HG02970 (cell line): ENCODE data around the gene SYTL5.
"Not testable (repeated sequence)": the region's sequence is repeated elsewhere in the genome, so short reads cannot be mapped to it uniquely, and the experiment has no call there.

Experiments
- ATAC-seq: cut with Tn5 transposase; IDR thresholded peaks from one replicate; pipeline ENCODE4 v1.9.1; 2021; ENCODE audit warnings: mild to moderate bottlenecking, moderate library complexity, moderate number of reproducible peaks; ENCODE audit not compliant: unreplicated experiment, low FRiP score

The SYTL5 gene

GRCh38 chrX:38006291-38006690 is at the start of gene SYTL5:
TSS of gene SYTL5 (plus strand) at chrX:38006553. CDS start at chrX:38033890, 27,337 bp downstream.
- no peak for ATAC-seq

GRCh38 chrX:37958525-37959211 is 47.7 kb upstream of the SYTL5 start:
- ATAC-seq = no peak

DNA sequence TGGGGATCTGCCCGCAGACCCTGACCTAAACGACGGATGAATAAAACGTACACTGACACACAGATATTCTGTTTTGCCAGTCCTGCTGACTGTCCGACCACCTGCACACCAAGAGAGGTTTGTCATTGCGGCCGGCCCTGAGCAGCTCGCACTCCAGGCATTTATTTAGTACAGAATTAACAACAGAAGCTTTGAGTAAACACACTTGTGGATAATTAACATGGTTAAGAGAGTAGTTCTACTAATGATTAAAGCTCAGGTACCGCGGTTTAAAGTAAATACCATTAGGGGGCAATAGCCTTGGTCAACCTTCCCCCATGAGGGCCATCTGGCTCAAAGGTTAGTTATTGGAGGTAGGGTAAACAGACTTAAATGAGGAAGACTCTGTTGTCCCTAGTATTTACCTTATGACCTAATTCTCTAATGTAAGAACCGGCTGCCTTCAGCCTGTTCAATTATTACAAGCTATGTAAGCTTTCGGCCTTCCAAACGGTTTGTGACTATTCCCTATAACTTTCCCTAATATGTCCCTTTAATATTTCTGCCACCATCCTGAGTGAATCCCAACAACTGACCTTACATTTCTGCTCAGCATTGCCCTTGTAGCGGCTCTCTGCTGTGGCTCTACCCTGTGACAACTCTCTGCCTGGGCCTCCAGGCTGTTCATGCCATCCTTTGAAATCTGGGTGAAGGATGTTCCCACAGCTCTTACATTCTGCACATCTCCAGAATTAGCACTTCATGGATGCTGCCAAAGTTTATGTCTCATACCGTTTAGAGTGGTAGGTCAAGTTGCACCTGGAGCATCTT is 46.9 kb upstream of the SYTL5 start:
- ATAC-seq = no peak

GRCh38 chrX:37961118-37961517 is 45.2 kb upstream of the SYTL5 start:
- ATAC-seq = no peak

DNA sequence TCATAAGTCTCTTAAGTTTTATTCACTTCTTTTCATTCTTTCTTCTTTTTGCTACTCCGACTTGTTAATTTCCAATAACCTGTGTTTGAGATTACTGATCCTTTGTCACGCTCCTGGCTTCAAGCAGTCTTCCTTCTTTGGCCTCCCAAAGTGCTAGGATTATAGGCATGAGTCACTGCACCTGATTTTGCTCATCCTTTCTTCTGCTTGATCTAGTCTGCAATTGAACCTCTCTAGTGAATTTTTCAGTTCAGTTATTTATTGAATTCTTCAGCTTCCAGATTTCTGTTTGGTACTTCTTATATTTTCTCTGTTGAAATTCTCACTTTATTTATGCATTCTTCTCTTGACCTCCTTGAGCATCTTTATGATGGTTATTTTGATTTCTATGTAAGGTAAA is 38.6 kb upstream of the SYTL5 start:
- no peak for ATAC-seq

- no peak for ATAC-seq
Measured at GRCh38 chrX:37975421-37975820, 30.9 kb upstream of the SYTL5 start.

- no peak for ATAC-seq
Measured at GRCh38 chrX:37976153-37976552, 30.2 kb upstream of the SYTL5 start.

GRCh38 chrX:37984880-37985279 is 21.5 kb upstream of the SYTL5 start:
- ATAC-seq = no peak

DNA sequence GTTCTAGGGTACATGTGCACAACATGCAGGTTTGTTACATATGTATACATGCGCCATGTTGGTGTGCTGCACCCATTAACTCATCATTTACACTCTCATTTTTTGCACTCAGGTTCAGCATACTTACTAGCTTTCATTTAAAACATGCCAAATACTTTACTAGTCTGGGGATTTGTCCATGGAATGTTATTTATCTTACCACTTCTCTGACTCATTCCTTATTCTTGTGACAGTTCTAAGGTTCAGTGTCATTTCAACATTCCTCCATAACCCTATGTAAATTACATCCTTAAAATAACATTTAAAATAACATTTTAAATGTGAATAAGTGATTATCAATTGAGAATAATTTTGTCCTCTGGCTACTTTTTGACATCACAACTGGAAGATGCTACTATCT is 19.5 kb upstream of the SYTL5 start:
- no peak for ATAC-seq

DNA sequence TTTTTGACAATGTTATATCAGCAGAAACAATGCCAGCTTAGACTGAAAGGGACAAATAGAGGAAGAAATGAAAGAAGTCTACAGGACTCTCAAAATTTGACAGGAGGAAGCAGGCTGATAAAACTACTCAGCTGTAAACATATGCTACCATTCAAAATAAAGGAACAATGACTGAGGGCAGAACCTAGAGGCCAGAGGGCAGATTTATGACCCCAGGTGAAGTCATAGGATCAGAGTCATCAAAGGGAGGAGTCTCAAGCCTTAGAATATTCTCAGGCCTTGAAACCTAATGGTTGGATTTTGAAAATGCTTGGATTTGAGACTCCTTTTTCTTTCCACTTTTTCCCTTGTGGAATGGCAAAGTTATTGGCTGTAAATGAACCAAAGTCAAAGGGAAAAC is 17.0 kb upstream of the SYTL5 start:
- ATAC-seq = no peak

GRCh38 chrX:37991303-37991702 is 15.1 kb upstream of the SYTL5 start:
- not testable (repeated sequence) for ATAC-seq

DNA sequence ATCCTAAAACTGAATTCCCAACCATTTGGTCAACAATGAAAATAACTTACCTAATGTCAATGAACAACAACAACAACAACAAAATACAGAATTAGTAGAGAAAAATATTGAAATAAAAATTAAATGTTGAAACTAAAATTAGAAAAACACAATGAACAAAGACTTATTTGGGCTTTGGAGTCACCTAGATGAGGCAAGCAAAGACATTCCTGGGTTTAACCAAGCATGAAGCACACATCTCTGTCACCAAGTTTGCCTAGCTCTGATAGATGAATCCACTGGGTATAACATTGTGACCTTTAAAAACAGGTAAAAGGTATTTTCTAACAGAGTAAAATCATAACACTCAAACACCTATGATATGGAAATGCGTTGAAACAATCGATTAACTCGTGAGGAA is 13.2 kb upstream of the SYTL5 start:
- no peak for ATAC-seq

- ATAC-seq = peak; percentile 55
Measured at GRCh38 chrX:37993837-37994619, 12.3 kb upstream of the SYTL5 start.

GRCh38 chrX:37995428-37995827 is 10.9 kb upstream of the SYTL5 start:
- no peak for ATAC-seq

DNA sequence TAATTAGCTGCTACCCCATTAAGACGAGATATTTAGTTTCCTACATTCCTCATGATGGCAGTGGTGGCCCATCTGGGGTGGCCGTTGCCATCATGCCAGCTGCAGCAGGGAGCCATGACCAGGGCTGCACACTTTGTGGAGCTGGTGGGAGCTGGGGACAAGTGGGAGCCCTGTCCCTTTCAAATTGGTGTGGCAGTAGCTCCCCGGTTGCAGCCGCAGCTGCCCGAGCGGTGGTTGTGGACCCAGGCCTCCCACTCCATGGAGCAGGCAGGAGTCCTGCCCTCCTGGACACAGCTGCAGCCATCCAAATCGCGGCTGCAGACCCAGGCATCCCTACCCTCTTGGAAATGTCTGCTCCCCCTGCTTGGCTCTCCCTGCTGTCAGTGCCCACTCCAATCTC is 9.3 kb upstream of the SYTL5 start:
- no peak for ATAC-seq

DNA sequence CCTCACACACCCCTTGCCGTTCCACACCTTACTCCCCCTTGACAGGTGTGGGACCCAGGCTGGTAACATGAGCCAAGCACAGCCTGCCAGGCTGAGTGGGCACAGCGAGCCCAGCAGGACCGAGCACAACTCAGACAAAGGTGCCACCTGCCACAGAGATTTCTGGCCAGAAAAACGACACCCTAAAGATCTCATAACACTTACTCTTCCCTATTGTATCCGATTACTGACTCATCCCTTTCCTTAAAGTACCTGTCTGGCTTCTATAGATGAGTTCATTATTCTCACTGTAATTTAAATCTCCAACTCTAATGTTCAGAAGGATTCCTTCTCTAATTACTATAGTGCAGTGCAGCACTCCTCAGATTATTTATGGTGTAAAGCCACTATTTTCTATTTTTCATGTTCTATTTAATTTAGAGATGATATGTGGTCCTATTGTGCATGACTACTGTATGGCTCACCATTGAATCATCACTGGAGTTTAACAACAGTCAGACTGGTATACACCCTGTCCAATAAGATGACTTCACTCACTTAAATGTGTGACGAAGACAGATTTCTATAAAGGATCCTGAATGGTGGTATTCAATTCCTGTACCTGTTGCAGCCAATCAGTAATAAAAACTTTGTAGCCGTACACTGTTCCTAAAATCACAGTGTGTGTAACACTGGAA is 7.6 kb upstream of the SYTL5 start:
- no peak for ATAC-seq

- no peak for ATAC-seq
Measured at GRCh38 chrX:38000706-38001105, 5.6 kb upstream of the SYTL5 start.

- ATAC-seq = no peak
Measured at GRCh38 chrX:38004046-38004445, 2.3 kb upstream of the SYTL5 start.

- no peak for ATAC-seq
Measured at GRCh38 chrX:38006778-38007177, 425 bp downstream of the SYTL5 start.

- ATAC-seq = no peak
Measured at GRCh38 chrX:38008658-38009057, 2.3 kb downstream of the SYTL5 start.

- ATAC-seq = no peak
Measured at GRCh38 chrX:38009641-38010040, 3.3 kb downstream of the SYTL5 start.
